Activated CD4-positive, alpha-beta T cell treated with anti-CD3 and anti-CD28 coated beads, Interleukin-2, amount 50 U/mL, for 24 hours (primary cell): ENCODE results near the gene DCHS1.

Experiments used
- DNase-seq, 2 donors: peaks; one replicate each; pipeline ENCODE4 v3.0.0-alpha.2; 2020; ENCODE audit warnings: low read depth in 1 of 2, low spot score in 1 of 2

DCHS1 gene

GRCh38 chr11:6648501-6648900 is 7.1 kb downstream of the DCHS1 start:
- no peak for DNase-seq

GRCh38 chr11:6647836-6648235 is 7.8 kb downstream of the DCHS1 start:
- no peak for DNase-seq

- no peak for DNase-seq
Measured at GRCh38 chr11:6646918-6647679, 8.5 kb downstream of the DCHS1 start.

DNA sequence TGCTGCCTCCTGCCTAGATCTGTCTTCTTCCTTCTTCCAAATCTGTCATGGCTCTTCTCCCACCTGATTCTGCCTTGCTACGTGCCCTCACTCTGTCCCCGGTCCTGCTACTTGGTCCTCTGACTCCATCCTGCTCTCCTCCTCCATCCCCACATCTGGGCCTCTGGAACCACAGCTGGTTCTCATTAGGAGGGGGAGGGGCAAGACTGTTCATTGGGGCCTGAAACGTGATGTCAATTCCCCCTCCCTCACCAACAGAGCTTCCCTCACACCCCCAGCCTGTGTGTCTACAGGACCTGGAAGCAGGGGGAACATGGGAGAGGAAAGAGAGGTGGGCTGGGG is 9.1 kb downstream of the DCHS1 start:
- no peak for DNase-seq

GRCh38 chr11:6646071-6646470 is 9.5 kb downstream of the DCHS1 start:
- no peak for DNase-seq

DNA sequence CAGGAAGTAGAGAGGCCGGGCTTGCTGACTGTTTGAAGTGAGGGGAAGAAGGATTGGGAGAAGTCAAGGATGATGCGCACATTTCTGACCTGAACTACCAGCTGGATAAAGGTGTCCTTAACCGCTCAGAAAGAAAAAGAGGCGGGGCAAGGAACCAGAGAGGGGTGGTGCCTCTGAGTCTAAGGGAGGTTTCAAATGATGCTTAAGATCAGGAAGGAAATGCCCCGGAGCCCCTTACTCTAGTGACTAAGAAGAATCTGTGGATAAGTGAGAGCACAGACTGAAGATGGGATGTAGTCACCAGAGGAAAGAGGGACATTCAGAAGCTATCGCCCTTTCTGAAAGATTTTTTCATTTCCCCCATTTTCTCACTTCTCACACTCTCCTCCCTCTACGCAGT is 12.7 kb downstream of the DCHS1 start:
- no peak for DNase-seq

DNA sequence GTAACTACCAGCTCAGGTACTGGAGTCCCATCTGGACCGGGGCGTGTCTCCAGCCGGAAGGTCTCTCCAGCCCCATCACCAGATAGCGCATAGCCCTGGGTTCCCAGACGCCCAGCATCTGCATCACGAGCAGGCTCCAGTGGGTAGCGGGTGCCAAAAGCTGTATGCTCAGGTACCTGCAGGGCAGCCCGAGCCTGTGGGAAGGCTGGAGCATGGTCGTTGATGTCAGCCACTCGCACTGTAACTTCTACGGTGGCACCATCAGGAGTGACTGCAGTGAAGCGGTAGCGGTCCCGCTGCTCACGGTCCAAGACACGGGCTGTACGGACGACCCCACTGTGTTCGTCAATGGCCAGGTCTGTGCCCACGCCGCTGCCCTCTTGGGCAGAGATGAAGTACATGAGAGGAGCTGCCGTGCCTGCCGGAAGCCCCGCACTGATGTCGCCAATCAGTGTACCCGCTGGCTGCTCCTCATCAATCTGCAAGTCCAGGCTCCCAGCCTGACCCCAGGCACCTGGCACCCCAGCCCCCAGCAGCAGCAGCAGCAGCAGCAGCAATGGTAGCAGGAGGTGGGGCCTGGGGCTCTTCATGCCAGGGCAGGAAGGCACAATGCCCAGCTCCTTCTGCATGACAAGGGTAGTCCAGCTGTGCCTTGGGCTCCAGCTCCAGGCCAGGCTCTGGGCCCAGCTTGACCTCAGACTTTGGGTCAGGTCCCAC is 14.5 kb downstream of the DCHS1 start:
- DNase-seq: no peak

GRCh38 chr11:6640036-6640984 is 15.3 kb downstream of the DCHS1 start:
- no peak for DNase-seq

GRCh38 chr11:6638429-6638828 is 17.2 kb downstream of the DCHS1 start:
- no peak for DNase-seq

DNA sequence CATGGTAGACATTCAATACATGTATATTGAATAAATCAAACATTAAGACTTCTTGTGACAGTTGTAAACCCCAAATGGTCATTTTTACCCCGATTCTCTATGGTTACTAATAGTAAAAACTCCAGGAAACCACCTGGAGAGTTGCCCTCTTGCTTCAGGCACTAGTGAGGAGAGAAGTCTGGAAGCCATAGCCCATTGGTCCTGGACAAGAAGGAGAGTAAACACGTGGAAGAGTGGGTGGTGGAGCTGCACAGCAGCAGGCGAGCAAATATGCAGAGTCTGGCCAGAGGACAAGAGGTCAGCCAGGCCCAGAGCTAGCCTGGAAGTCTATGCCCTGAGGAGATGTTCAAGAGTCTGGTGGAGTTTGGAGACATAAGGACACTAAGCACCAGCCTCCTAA is 17.7 kb downstream of the DCHS1 start:
- no peak for DNase-seq

DNA sequence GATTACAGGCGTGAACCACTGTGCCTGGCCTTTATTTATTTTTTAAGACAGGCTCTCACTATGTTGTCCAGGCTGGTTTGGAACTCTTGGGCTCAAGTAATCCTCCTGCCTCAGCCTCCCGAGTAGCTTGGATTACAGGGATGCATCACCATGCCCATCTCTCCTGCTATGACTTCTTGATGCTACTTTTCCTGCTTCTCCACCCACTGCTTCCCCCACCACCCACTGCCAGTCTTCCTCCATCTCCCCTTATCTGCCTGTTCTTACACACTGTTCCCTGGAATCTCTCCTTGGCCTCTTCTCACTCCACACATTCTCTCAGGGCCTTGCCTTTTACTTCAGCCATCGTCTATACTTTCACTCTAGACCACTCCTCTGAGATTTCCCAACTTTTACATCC is 19.1 kb downstream of the DCHS1 start:
- no peak for DNase-seq

DNA sequence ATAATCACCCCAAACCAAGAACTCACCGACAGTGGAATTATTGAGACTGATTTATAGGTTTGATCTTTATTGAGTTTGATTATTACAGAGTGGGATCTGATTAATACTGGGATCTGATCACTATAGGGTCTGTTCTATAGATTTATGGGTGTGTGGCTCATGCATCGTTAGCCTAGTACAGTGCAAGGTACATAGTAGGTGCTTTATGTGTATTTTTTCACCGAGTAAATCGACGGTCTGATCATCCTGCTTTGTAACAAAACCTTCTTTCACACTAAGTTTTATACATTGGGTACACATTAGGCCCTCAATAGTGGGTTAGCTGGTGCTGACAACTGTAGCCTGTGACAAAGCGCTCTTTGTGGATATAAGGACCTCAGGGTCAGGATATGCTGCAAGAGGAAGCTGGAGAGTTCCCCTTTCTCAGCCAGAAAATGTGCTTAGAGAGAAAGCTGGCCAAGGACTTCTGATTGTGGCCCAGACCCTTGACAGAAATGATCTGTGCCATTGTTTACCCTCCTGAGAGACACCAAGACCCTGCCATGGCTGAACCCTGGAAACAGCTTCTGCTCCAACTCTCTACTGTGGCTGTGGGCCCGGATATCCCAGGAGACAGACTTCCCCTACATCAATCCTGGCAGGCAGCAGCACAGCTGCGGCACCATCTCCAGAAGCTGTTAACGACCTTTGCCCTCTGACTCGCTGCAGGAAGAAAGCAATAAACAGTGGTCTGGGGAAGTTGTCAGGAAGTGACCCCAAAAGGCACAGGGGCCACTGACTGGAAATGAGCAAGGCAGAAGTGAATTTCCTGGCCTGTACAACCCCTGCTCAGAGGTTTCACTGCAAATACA is 20.3 kb downstream of the DCHS1 start:
- no peak for DNase-seq

- no peak for DNase-seq
Measured at GRCh38 chr11:6634534-6634933, 21.1 kb downstream of the DCHS1 start.

GRCh38 chr11:6633422-6634408 is 21.9 kb downstream of the DCHS1 start:
- no peak for DNase-seq

DNA sequence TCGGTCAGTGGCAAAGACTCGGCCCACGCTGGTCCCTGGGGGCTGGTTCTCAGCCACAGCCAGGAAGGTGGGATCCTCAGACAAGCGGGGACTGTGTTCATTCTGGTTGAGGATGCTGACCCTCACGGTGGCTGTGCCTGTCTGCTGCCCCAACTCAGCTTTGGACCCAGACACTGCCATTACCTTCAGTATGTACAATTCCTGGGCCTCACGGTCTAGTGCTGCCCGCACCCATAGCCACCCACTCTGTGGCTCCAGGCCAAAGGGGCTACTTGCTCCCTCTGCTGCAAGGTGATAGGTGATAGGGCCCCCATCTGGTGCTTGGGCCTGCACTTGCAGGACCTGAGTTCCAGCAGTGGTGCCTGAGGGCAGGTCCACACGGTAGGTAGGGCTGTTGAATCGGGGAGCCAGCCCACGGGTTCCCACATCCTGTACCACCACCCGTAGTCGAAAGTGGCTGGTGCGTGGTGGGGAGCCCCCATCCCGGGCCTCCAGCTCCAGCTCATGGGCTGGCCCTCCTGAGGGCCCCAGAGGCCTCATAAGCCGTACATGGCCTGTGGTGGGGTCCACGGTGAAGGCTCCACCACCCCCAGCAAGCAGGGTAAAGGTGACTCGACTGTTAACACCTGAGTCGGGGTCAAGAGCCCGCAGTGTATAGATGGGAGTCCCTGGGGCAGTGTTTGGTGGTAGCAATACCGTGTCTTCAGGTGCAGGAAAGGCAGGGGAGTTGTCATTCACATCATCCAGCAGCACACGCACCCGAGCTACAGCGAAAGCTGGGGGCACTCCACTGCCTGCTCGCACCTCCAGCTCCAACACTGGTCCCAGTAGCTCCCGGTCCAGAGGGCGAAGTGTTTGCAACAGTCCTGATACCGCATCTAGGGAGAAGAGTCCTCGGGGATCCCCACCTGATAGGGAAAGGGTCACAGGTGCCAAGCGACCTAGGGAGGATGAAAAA is 23.2 kb downstream of the DCHS1 start:
- DNase-seq: no peak

GRCh38 chr11:6631361-6631890 is 24.2 kb downstream of the DCHS1 start:
- no peak for DNase-seq

GRCh38 chr11:6630632-6631291 is 24.8 kb downstream of the DCHS1 start:
- DNase-seq: no peak
